GM12801 (cell line): ENCODE data around the gene MSMP.

Experiments used
- TF ChIP-seq, protein P1 (sequence below): IDR thresholded peaks from one replicate; pipeline ENCODE4 v1.5.1; 2011; ENCODE audit warnings: control low read depth; ENCODE audit not compliant: insufficient read length; ENCODE audit errors: extremely low read depth

The MSMP gene

DNA sequence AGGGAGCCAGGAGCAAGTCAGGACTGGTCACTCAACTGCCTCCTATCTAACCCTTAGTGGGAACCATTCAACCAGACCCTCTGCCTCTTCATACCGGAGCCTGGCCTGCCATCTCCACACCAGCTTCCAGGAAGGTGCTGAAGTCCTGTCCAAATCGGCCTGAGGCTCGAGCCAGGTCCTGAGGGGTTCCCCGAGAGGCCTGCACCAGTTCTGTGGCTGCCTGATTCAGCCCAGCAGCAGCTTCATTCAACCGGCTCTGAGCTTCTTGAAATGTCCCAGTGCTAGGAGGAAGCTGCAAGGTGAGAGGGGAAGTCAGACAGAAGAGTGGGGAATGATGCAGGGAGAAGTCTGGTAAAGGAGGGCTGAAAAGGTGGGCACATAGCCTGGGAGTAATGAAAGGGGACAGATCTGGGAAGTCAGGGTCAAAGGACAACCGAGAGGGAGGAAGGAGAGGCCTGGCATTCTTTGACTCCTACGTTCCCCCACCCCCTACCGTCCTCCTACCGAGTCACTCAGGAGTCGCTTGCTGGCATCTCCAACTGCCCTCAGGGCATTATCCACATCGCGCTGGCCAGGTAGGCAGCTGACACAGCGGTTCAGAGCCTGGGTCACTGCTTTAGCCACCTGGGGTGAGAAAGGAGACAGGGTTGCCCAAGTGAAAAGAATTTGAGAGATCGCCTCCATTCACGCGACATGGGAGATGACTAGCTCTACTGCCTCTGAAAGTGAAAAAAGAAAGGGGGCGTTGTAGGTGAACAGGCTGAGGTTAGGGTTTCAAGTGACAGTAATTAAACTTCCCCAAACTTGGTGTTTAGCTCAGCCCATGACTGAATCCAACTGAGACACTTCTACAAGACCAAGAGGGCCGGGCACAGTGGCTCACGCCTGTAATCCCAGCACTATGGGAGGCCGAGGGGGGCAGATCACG lies 42.3 kb downstream of the MSMP start:
- TF ChIP-seq, protein P1, sequence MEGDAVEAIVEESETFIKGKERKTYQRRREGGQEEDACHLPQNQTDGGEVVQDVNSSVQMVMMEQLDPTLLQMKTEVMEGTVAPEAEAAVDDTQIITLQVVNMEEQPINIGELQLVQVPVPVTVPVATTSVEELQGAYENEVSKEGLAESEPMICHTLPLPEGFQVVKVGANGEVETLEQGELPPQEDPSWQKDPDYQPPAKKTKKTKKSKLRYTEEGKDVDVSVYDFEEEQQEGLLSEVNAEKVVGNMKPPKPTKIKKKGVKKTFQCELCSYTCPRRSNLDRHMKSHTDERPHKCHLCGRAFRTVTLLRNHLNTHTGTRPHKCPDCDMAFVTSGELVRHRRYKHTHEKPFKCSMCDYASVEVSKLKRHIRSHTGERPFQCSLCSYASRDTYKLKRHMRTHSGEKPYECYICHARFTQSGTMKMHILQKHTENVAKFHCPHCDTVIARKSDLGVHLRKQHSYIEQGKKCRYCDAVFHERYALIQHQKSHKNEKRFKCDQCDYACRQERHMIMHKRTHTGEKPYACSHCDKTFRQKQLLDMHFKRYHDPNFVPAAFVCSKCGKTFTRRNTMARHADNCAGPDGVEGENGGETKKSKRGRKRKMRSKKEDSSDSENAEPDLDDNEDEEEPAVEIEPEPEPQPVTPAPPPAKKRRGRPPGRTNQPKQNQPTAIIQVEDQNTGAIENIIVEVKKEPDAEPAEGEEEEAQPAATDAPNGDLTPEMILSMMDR: no peak

DNA sequence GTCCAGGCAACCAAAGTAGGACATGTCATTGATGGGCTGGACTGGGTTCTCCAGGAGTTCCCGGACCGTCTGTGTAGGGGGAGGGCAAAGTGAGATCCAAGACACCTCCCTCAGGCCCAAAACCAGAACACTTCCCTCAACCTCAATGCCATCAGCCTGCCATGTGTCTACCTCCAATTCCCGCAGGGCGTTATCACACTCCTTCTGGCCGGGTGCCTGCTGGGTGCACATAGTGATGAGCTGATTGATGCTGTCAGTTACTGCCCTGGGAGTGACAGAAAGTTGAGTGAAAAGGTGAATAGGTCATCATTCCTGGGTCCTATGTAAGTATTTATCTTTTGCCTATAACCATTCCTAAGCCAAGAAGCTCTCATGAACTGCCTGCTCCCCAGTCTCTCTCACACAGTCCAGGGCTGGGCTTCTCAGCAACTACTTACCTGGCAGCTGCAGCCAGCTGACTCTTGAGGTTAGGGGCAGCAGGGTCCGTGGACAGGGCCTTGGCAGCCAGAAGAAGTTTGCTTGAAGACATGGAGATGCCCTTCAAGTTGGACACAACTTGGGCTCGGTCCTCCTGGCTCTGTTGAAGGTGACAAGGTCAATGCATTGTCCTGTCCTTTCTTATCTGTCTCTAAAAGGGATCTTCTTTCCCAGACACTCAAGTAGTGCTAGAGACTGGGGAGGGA lies 43.1 kb downstream of the MSMP start:
- TF ChIP-seq, protein P1: no peak

DNA sequence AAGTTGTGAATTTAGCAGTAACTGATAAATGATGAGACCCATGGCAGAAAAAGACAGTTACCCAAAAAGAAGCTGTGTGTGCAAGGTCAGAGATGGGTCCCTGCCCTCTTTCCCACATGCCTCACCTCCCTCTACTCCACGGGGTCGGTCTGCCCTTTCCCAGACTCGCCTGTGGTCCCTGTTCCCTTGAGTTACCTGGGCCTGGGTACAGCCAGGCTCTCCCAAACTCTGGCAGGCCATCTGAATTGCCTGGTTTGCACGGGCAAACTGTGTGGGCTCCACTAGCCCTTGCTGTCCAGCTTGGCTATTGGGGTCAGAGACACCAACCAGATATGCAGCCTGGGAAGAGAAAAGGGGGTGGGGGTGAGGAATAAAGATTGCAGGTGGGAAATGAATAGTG lies 45.9 kb downstream of the MSMP start:
- TF ChIP-seq, protein P1: no peak

DNA sequence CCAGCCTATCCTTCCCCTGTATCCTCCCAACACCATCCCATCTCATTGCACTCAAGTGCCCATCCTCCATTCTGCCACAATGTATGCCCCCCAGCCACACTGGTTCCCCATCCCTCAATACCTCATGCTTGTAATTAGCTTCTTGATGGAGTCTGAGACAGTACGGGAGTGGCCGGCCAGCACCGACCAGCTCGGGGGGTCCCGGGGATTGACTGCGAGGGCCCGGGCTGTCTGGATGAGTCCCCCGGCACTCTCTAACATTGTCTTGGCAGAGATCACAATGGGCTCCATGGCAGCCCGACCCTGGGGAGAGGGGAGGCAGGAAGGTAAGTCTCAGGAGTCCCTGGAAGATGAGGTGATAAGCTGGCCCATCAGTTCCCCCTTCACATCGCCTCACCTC lies 47.1 kb downstream of the MSMP start:
- TF ChIP-seq, protein P1: no peak

DNA sequence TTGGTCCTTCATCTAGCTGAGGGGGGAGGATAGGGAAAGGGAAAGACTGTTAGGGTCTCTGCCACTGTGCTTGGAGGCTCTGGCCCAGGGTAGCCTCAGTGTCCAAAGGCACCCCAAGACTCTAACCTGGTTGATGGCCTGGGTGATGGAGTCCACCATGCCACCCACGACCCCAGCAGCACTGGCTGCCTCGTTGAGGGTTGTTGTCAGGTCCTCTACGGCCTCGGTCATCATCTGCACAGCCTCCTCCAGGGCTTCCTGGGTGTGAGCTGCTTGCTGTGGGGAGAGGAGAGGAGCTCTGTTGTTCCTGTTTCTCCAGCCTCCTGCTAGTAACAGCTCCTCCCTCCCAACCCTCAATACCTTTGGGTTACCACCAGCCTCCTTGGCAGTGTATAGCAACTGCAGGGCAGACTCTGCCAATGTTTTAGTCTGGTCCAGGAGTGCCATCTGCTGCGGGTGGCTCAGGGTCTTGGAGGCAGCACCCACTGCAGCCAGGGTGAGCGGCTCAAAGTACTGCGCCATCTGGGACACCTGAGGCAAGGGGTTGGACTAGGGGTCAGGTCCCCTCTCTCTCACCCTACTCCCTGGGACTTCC lies 48.1 kb downstream of the MSMP start:
- TF ChIP-seq, protein P1: no peak

DNA sequence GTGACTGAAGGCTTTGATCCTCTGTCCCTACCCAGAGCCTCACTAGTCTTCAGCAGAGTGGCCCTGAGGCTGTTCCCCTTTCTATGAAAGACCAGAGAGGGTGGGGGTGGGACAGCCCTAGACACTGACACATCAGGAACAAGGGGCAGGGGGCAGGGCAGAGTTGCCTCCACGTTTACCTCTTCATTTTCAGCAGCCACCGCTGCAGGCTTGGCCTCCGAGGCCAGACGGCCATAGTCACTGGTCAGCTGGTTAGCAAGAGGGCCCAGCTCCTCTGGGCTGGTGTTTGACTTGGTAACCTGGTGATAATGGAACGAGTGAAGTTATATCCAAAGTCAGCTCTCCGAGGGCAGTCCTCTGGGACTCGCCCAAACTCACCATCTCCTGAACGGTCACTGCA lies 48.7 kb downstream of the MSMP start:
- TF ChIP-seq, protein P1: no peak
